HepG2 (cell line): ENCODE data around the gene MSMB. TPM values are rescaled to one million over a fixed set of nuclear protein-coding genes. Genes with fewer than 3 reads are reported as not detected.

Experiments
- AKAP8 ChIP-seq: sonication (generic); formaldehyde crosslinking; IDR thresholded peaks from 2 replicates; pipeline ENCODE4 v1.5.1; 2020; ENCODE audit warnings: mild to moderate bottlenecking, missing genetic modification reagents
- ARID2 ChIP-seq: sonication (generic); formaldehyde crosslinking; IDR thresholded peaks from 2 replicates; pipeline ENCODE4 v1.8.1; 2022; ENCODE audit warnings: mild to moderate bottlenecking, missing genetic modification reagents, borderline replicate concordance
- ATAD3A ChIP-seq: sonication (generic); formaldehyde crosslinking; IDR thresholded peaks from 2 replicates; pipeline ENCODE4 v1.4.0; 2020; ENCODE audit warnings: missing genetic modification reagents
- BRF2 ChIP-seq: sonication (generic); formaldehyde crosslinking; IDR thresholded peaks from 2 replicates; pipeline ENCODE4 v1.8.1; 2022; ENCODE audit warnings: mild to moderate bottlenecking, missing genetic modification reagents
- EZH2 ChIP-seq: conservative IDR thresholded peaks from 2 replicates; pipeline ENCODE4 v1.6.1; 2012; ENCODE audit warnings: mild to moderate bottlenecking, low read depth, low read length, moderate library complexity
- HDAC1 ChIP-seq: sonication (generic); formaldehyde crosslinking; IDR thresholded peaks from 2 replicates; pipeline ENCODE4 v1.5.1; 2020; ENCODE audit warnings: mild to moderate bottlenecking, missing genetic modification reagents
- HDAC6 ChIP-seq: fragments of 200-600 bp; sonication (generic); IDR thresholded peaks from 2 replicates; pipeline ENCODE4 v1.7.0; 2017; ENCODE audit warnings: mild to moderate bottlenecking, antibody characterized with exemption, low read length, low read depth
- HMG20A ChIP-seq: IDR thresholded peaks from 2 replicates; pipeline ENCODE4 v1.6.1; 2016; ENCODE audit warnings: borderline replicate concordance
- HNF4A ChIP-seq: sonication (generic); formaldehyde crosslinking; IDR thresholded peaks from 2 replicates; pipeline ENCODE4 v1.4.0; 2020; ENCODE audit warnings: missing genetic modification reagents
- JUNB ChIP-seq: sonication (generic); formaldehyde crosslinking; IDR thresholded peaks from 2 replicates; pipeline ENCODE4 v1.8.0; 2022; ENCODE audit warnings: missing genetic modification reagents, mild to moderate bottlenecking, borderline replicate concordance
- KAT7 ChIP-seq: IDR thresholded peaks from 2 replicates; pipeline ENCODE4 v1.6.1; 2018; ENCODE audit warnings: borderline replicate concordance, missing compliant biosample characterization
- LCORL ChIP-seq, 2 experiments: fragments of 450-650 bp in 1 of 2; sonication (generic) in 1 of 2; formaldehyde crosslinking in 1 of 2; IDR thresholded peaks; 2 replicates each; pipeline versions ENCODE4 v1.5.0 to v1.6.1; 2017 to 2020; ENCODE audit warnings: antibody characterized with exemption in 1 of 2, missing genetic modification reagents in 1 of 2
- NAIF1 ChIP-seq: sonication (generic); formaldehyde crosslinking; IDR thresholded peaks from 2 replicates; pipeline ENCODE4 v1.5.0; 2020; ENCODE audit warnings: mild to moderate bottlenecking, missing genetic modification reagents, borderline replicate concordance
- NRL ChIP-seq: sonication (generic); formaldehyde crosslinking; IDR thresholded peaks from 2 replicates; pipeline ENCODE4 v1.5.0; 2020; ENCODE audit warnings: missing genetic modification reagents, mild to moderate bottlenecking, moderate library complexity, borderline replicate concordance
- PAWR ChIP-seq: sonication (generic); formaldehyde crosslinking; IDR thresholded peaks from 2 replicates; pipeline ENCODE4 v1.4.0; 2020; ENCODE audit warnings: missing genetic modification reagents, mild to moderate bottlenecking, borderline replicate concordance
- PITX1 ChIP-seq: sonication (generic); formaldehyde crosslinking; IDR thresholded peaks from 2 replicates; pipeline ENCODE4 v1.5.1; 2020; ENCODE audit warnings: mild to moderate bottlenecking, missing genetic modification reagents
- TEAD2 ChIP-seq: sonication (generic); formaldehyde crosslinking; IDR thresholded peaks from 2 replicates; pipeline ENCODE4 v1.9.0; 2021; ENCODE audit warnings: missing genetic modification reagents
- ZKSCAN8 ChIP-seq: IDR thresholded peaks from 2 replicates; pipeline ENCODE4 v1.6.1; 2016; ENCODE audit warnings: borderline replicate concordance, missing genetic modification reagents, missing compliant biosample characterization
- ZNF207 ChIP-seq: fragments of 450-650 bp; IDR thresholded peaks from 2 replicates; pipeline ENCODE4 v1.6.1; 2016; ENCODE audit warnings: antibody characterized with exemption, borderline replicate concordance
- ZNF251 ChIP-seq: sonication (generic); formaldehyde crosslinking; IDR thresholded peaks from 2 replicates; pipeline ENCODE4 v1.9.0; 2021; ENCODE audit warnings: mild to moderate bottlenecking, missing genetic modification reagents
- ZNF530 ChIP-seq: sonication (generic); formaldehyde crosslinking; IDR thresholded peaks from 2 replicates; pipeline ENCODE4 v1.5.0; 2020; ENCODE audit warnings: low read depth, mild to moderate bottlenecking, missing genetic modification reagents
- ZNF570 ChIP-seq: sonication (generic); formaldehyde crosslinking; IDR thresholded peaks from 2 replicates; pipeline ENCODE4 v1.4.0; 2020; ENCODE audit warnings: mild to moderate bottlenecking, missing genetic modification reagents, borderline replicate concordance
- ZNF577 ChIP-seq: sonication (generic); formaldehyde crosslinking; IDR thresholded peaks from 2 replicates; pipeline ENCODE4 v1.4.0; 2020; ENCODE audit warnings: mild to moderate bottlenecking, low read depth, missing genetic modification reagents, borderline replicate concordance
- ZNF614 ChIP-seq: IDR thresholded peaks from 2 replicates; pipeline ENCODE4 v1.6.1; 2018; ENCODE audit warnings: missing biosample characterization, missing genetic modification reagents, inconsistent platforms, borderline replicate concordance
- ZNF777 ChIP-seq: sonication (generic); formaldehyde crosslinking; IDR thresholded peaks from 2 replicates; pipeline ENCODE4 v1.4.0; 2020; ENCODE audit warnings: missing genetic modification reagents
- ZNF816 ChIP-seq: sonication (generic); formaldehyde crosslinking; IDR thresholded peaks from 2 replicates; pipeline ENCODE4 v1.8.0; 2022; ENCODE audit warnings: missing genetic modification reagents, mild to moderate bottlenecking, borderline replicate concordance
- polyA plus RNA-seq, 8 experiments: library from polyadenylated mRNA; depleted of rRNA in 3 of 8; stranded (reverse) in 7 of 8; unstranded in 1 of 8; fragments of >200 nt; fragmentation: Illumina TruSeq in 4 of 8; extraction: Trizol in 4 of 8; gene quantifications; 2 replicates each; pipeline versions ENCODE4 v1.2.1 to v1.2.3, GENCODE V29; 2011 to 2016; ENCODE audit warnings: low read depth in 4 of 8, missing spikeins in 1 of 8, mixed read lengths in 1 of 8; ENCODE audit not compliant: insufficient read depth in 1 of 8
- total RNA-seq, 5 experiments: library from RNA; depleted of rRNA; stranded (reverse); fragments of >200 nt; fragmentation: Illumina TruSeq; extraction: Trizol; gene quantifications; 2 replicates each; pipeline ENCODE4 v1.2.3, GENCODE V29; 2016; ENCODE audit warnings: low read depth in 1 of 5
- TF ChIP-seq, protein P1 (sequence below): IDR thresholded peaks from 2 replicates; pipeline ENCODE4 v1.6.1; 2016; ENCODE audit warnings: low read depth, borderline replicate concordance
- TF ChIP-seq, protein P2 (sequence below): sonication (generic); formaldehyde crosslinking; IDR thresholded peaks from 2 replicates; pipeline ENCODE4 v1.4.0; 2020; ENCODE audit warnings: mild to moderate bottlenecking, missing genetic modification reagents

The MSMB gene
- total and polyA plus RNA-seq, 2 of the 13 experiments (the other 11 are each of a cell fraction or from before 2014, with no cell fraction given) = 0.84 TPM; not detected in 1

DNA sequence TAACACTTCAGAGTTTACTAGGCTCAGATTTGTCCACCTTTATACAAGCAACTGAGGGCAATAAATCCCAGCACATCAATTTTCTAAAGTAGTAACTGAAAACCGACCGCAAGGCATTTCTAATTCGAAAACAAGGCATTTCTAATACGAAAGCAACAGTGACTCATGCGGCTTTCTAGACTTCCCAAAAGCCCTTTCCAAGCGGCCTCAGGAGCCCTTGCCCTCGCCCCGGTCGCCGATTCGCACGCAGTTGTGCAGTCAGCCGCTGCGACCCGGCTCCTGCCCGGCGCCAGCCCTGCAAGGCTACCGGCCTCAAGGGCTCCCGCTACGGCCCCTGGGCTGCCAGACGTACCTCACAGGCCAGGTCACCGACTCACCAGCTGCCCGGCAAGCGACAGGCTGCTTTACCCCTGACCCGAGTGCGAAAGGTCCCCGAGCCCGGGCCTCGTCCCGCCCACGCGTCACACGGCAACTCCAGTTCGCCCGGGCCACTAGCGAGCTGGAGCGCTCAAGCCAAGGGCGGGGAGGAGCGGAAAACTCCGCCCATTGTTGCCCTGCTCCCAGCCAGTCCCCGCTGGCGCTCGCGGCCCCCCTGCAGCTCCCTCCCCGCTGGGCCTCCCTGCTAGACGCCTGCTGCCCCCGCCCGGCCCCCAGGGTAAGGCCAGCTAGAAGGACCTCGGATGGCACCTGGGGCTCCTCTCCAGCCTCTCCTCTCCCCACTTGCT is 22.9 kb downstream of the MSMB start (continued):
- TF ChIP-seq, protein P1, sequence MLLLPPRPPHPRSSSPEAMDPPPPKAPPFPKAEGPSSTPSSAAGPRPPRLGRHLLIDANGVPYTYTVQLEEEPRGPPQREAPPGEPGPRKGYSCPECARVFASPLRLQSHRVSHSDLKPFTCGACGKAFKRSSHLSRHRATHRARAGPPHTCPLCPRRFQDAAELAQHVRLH (CRISPR knock-in tag) = peak; percentile 87
- TF ChIP-seq PAWR (CRISPR knock-in tag) (no peak), BRF2 (no peak), ZNF777 (no peak; the same call in 1 of the 2 replicates), NRL (CRISPR knock-in tag) (peak; percentile 97), JUNB (CRISPR knock-in tag) (no peak), NAIF1 (CRISPR knock-in tag) (peak; percentile 67; the same call in 1 of the 2 replicates), ZNF570 (no peak), ZNF207 (no peak), TEAD2 (CRISPR knock-in tag) (no peak), ZNF530 (CRISPR knock-in tag) (no peak), AKAP8 (peak; percentile 95), ZNF816 (0 out of 2 replicates have a peak, but pooled peaks have one; percentile 35), PITX1 (CRISPR knock-in tag) (peak; percentile 89), ZKSCAN8 (CRISPR knock-in tag) (no peak; the same call in 1 of the 2 replicates), HMG20A (CRISPR knock-in tag) (peak; percentile 66; the same call in 1 of the 2 replicates), HDAC6 (no peak), ZNF577 (CRISPR knock-in tag) (no peak), ATAD3A (no peak), EZH2 (no peak), HNF4A (peak; percentile 83), HDAC1 (CRISPR knock-in tag) (peak; percentile 96), KAT7 (peak; percentile 92), ZNF614 (CRISPR knock-in tag) (peak; percentile 79; the same call in 1 of the 2 replicates), ARID2 (no peak), LCORL (IDR thresholded peaks at IDR 0.05) (no peak), LCORL (CRISPR knock-in tag; IDR thresholded peaks at IDR 0.05) (peak; percentile 90), ZNF251 (CRISPR knock-in tag) (no peak)
- TF ChIP-seq, protein P2, sequence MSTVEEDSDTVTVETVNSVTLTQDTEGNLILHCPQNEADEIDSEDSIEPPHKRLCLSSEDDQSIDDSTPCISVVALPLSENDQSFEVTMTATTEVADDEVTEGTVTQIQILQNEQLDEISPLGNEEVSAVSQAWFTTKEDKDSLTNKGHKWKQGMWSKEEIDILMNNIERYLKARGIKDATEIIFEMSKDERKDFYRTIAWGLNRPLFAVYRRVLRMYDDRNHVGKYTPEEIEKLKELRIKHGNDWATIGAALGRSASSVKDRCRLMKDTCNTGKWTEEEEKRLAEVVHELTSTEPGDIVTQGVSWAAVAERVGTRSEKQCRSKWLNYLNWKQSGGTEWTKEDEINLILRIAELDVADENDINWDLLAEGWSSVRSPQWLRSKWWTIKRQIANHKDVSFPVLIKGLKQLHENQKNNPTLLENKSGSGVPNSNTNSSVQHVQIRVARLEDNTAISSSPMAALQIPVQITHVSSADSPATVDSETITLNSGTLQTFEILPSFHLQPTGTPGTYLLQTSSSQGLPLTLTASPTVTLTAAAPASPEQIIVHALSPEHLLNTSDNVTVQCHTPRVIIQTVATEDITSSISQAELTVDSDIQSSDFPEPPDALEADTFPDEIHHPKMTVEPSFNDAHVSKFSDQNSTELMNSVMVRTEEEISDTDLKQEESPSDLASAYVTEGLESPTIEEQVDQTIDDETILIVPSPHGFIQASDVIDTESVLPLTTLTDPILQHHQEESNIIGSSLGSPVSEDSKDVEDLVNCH (CRISPR knock-in tag) = no peak
